AG09309 (cell line): ENCODE results near the gene TTLL12.

ENCODE experiments used
- DNase-seq: peaks from one replicate; pipeline ENCODE4 v3.0.0-alpha.2; 2010; ENCODE audit warnings: low read depth
- H3K4me3 ChIP-seq: 2 replicates; pipeline ENCODE4 v1.5.1; 2011; ENCODE audit warnings: mild to moderate bottlenecking, low read depth, low read length, moderate library complexity; ENCODE audit not compliant: control insufficient read depth
- CTCF ChIP-seq: IDR thresholded peaks from 2 replicates; pipeline ENCODE4 v1.5.1; 2011; ENCODE audit warnings: mild to moderate bottlenecking, low read depth, low read length, inconsistent platforms; ENCODE audit not compliant: insufficient read depth, control insufficient read depth; ENCODE audit errors: missing control alignments

The TTLL12 gene

DNA sequence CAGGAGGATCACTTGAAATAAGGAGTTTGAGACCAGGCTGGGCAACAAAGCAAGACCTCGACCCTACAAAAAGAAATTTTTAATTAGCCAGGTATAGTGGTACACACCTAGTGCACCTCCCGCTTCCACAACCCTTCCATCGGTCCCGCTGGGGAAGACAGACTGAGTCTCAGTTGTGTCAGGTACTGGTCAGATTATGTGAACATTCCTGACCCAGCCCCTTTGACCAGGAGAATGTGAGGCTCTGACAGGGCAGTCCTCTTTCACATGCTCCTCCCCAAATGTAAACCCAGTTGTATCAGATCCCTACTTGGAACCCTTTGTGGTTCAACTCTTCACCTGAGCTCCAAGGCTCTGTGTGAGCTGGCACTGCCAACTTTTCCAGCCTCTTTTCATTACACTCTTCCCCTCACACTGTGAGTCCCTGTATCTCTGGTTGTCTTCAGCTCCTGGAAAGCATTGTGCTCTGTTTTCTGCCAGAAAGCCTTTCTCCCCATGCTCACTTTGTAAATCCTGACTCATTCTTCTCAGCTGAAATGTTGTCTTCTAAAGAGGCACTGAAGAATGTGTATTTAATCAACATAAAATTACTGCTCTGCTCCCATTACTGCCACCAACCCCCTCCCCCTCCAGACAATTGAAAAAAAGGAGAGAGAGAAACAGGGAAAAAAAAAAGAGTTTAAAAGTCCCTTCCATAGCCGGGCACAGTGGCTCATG is 2.1 kb upstream of the TTLL12 start:
- no peak for DNase-seq
- no peak for TF ChIP-seq CTCF
- H3K4me3 ChIP-seq: no peak overlapping the region

DNA sequence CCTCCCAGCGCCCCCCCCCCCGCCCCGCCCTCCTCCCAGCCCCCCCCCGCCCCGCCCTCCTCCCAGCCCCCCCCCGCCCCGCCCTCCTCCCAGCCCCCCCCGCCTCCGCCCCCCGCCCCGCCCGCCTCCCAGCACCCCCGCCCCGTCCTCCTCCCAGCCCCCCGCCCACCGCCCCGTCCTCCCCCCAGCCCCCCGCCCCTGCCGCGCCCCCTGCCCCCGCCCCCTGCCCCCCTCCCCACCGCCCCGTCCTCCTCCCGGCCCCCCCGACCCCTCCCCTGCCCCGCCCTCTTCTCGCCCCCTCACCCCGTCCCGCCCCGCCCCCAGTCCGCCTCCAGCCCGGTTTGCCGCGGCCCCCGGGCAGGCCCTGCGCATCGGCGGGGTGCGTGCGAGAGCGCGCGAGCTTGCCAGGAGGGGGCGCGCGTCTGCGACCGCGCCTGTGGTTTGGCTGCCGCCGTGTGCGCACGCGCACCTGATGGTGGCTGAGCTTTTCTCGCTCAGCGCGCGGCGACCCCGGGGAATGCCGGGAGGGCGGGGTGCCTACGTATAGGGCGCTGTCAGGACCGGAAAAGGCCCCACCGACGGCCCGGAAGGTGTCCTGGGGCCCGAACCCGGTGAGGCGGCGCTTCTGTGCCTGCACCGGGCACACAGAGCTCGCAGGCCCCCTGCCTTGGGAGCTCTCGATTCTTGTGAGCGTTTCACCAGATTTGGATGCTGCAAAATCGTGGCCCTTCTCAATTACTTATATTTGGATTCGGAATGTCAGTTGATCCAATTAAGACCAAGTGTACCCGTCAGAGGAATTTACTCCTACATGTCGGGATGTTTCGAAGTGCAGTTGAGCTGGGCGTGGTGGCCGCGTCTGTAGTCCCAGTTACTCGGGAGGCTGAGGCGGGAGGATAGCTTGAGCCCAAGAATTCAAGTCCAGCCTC is 501 bp upstream of the TTLL12 start:
- DNase-seq: peak; percentile 73
- TF ChIP-seq CTCF: peak; percentile 54
- peak overlapping the region; percentile 55 for H3K4me3 ChIP-seq

DNA sequence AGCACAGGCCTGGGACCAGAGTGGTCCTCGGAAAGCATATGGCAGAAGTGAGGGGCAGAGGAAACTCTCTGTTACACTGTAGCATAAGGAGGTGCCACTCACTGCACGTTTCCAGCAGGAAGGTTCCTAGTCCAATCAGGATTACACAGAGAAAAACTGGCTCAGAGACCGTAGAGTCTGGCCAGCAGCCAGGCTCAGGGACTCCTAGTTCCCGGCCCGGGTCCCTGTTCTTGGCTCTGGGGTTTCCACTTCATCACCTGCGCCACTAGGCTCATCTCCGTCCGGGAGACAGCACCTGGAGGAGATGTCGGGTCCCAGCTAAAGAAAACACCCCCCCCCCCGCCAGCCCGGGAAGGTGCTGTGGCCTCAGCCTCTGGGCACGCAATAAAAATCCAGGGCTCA is 1.1 kb downstream of the TTLL12 start:
- peak overlapping the region; percentile 84 for H3K4me3 ChIP-seq
- no peak for DNase-seq
- no peak for TF ChIP-seq CTCF

GRCh38 chr22:43183496-43184277 is 3.2 kb downstream of the TTLL12 start:
- peak; percentile 45 for DNase-seq
- no peak overlapping the region for H3K4me3 ChIP-seq
- no peak for TF ChIP-seq CTCF

DNA sequence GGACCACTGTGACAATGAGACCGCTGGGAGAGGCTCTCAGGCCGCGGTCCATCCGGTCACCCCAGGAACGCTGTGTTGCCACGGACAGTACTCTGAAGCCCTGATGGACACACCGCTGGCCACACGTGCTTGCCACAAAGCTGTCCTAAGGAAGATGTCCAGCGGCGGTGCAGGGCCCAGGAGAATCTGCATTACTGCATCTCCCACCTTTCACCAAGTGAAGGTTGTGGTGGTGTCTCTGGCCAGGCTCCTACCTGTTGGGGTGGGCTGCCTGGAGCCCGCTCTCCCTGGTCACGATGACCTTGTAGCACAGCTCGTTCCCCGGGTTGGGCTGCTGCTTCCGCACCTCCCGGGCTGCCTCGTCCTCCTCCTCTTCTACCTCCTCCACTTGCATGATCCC is 4.2 kb downstream of the TTLL12 start:
- no peak overlapping the region for H3K4me3 ChIP-seq
- no peak for TF ChIP-seq CTCF
- DNase-seq: no peak

GRCh38 chr22:43182118-43182517 is 4.8 kb downstream of the TTLL12 start:
- DNase-seq: no peak
- no peak for TF ChIP-seq CTCF
- no peak overlapping the region for H3K4me3 ChIP-seq
